Endothelial cell of umbilical vein (primary cell): ENCODE data around the gene SPTSSB.

ENCODE experiments used
- EZH2 ChIP-seq: IDR thresholded peaks from 2 replicates; pipeline ENCODE4 v1.6.1; 2012; ENCODE audit warnings: borderline replicate concordance, low read depth, mild to moderate bottlenecking, moderate library complexity, low read length, inconsistent platforms; ENCODE audit not compliant: severe bottlenecking
- FOS ChIP-seq: IDR thresholded peaks from 2 replicates; pipeline ENCODE4 v1.6.1; 2011; ENCODE audit warnings: mild to moderate bottlenecking, low read length, moderate library complexity, borderline replicate concordance; ENCODE audit not compliant: insufficient read depth
- GATA2 ChIP-seq: IDR thresholded peaks from 2 replicates; pipeline ENCODE4 v1.7.0; 2011; ENCODE audit warnings: low read depth, mild to moderate bottlenecking, moderate library complexity, mixed read lengths, low read length; ENCODE audit not compliant: insufficient read length, insufficient read depth
- JUN ChIP-seq: IDR thresholded peaks from 2 replicates; pipeline ENCODE4 v1.6.1; 2011; ENCODE audit warnings: borderline replicate concordance, low read depth; ENCODE audit not compliant: insufficient read length, insufficient read depth
- MYC ChIP-seq: IDR thresholded peaks from one replicate; pipeline ENCODE4 v1.6.1; 2011; ENCODE audit warnings: mild to moderate bottlenecking, low read depth, low read length
- POLR2A ChIP-seq: IDR thresholded peaks from 2 replicates; pipeline ENCODE4 v1.6.1; 2012; ENCODE audit warnings: low read depth, mild to moderate bottlenecking, control low read depth, low read length
- POLR2AphosphoS5 ChIP-seq: IDR thresholded peaks from 2 replicates; pipeline ENCODE4 v1.6.1; 2012; ENCODE audit warnings: low read depth, mild to moderate bottlenecking, control low read depth, low read length, moderate library complexity; ENCODE audit not compliant: insufficient read depth
- TF ChIP-seq, protein P1 (sequence below), 2 donors: IDR thresholded peaks; 1 replicate in 1 of 2; 2 replicates in 1 of 2; pipeline ENCODE4 v1.5.1; 2011; ENCODE audit warnings: low read length in 2 of 2, mild to moderate bottlenecking in 2 of 2, moderate library complexity in 2 of 2, control low read depth in 1 of 2, inconsistent platforms in 1 of 2, low read depth in 1 of 2; ENCODE audit not compliant: insufficient read depth in 1 of 2; ENCODE audit errors: extremely low read depth in 1 of 2
- TF ChIP-seq, protein P2 (sequence below): IDR thresholded peaks from 2 replicates; pipeline ENCODE4 v1.6.1; 2011; ENCODE audit not compliant: insufficient read depth, insufficient read length

DNA sequence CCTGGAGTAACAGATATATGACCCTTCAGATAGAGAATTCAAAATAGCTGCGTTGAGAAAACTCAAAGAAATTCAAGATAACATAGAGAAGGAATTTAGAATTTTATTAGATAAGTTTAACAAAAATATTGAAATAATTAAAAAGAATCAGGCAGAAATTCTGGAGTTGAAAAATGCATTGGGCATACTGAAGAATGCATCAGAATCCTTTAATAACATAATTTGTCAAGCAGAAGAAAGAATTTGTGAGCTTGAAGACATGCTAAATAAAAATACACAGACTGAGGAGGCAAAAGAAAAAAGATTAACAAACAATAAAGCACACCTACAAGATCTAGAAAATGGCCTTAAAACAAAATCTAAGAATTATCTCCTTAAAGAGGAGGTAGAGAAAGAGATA is 50.5 kb downstream of the SPTSSB start:
- TF ChIP-seq EZH2 (no peak), POLR2A (no peak), POLR2AphosphoS5 (no peak), JUN (no peak), MYC (no peak), GATA2 (no peak), FOS (no peak)
- TF ChIP-seq, protein P1, sequence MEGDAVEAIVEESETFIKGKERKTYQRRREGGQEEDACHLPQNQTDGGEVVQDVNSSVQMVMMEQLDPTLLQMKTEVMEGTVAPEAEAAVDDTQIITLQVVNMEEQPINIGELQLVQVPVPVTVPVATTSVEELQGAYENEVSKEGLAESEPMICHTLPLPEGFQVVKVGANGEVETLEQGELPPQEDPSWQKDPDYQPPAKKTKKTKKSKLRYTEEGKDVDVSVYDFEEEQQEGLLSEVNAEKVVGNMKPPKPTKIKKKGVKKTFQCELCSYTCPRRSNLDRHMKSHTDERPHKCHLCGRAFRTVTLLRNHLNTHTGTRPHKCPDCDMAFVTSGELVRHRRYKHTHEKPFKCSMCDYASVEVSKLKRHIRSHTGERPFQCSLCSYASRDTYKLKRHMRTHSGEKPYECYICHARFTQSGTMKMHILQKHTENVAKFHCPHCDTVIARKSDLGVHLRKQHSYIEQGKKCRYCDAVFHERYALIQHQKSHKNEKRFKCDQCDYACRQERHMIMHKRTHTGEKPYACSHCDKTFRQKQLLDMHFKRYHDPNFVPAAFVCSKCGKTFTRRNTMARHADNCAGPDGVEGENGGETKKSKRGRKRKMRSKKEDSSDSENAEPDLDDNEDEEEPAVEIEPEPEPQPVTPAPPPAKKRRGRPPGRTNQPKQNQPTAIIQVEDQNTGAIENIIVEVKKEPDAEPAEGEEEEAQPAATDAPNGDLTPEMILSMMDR (IDR thresholded peaks at IDR 0.05; ENCODE audit: extremely low read depth in 1 of 2, insufficient read depth in 1 of 2, low read depth in 1 of 2, low read length in 2 of 2): no peak
- TF ChIP-seq, protein P2, sequence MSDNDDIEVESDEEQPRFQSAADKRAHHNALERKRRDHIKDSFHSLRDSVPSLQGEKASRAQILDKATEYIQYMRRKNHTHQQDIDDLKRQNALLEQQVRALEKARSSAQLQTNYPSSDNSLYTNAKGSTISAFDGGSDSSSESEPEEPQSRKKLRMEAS: no peak
